Brain microvascular endothelial cell (primary cell): ENCODE data around the gene MAPRE2.

Experiments used
- DNase-seq: peaks from one replicate; pipeline ENCODE4 v3.0.0-alpha.2; 2020
- H3K27ac ChIP-seq: fragments of 250-450 bp; sonication (Bioruptor Pico); 2 replicates; pipeline ENCODE4 v1.5.1; 2020; ENCODE audit warnings: mild to moderate bottlenecking, moderate library complexity
- H3K27me3 ChIP-seq: fragments of 250-450 bp; sonication (Bioruptor Pico); replicated peaks from 2 replicates; pipeline ENCODE4 v1.5.1; 2020; ENCODE audit warnings: mild to moderate bottlenecking
- H3K36me3 ChIP-seq: fragments of 250-450 bp; sonication (Bioruptor Pico); replicated peaks from 2 replicates; pipeline ENCODE4 v1.5.1; 2020; ENCODE audit warnings: mild to moderate bottlenecking
- H3K4me3 ChIP-seq: 2 replicates; pipeline ENCODE4 v1.5.1; 2011; ENCODE audit warnings: low read depth, mild to moderate bottlenecking, control low read depth, low read length, moderate library complexity
- CTCF ChIP-seq: IDR thresholded peaks from 2 replicates; pipeline ENCODE4 v1.5.1; 2011; ENCODE audit warnings: low read depth, mild to moderate bottlenecking, moderate library complexity, low read length, control low read depth, inconsistent platforms; ENCODE audit errors: missing control alignments
- in situ Hi-C: cut with HindIII; loops from 2 replicates; pipeline ENCODE4 v1.10.0; 2017; ENCODE audit warnings: low sequenced_read_pairs, low pct_ligation_motif_present

MAPRE2 gene

GRCh38 chr18:34999756-35000289 is 41.4 kb upstream of the MAPRE2 start:
- no peak for DNase-seq
- Histone ChIP-seq H3K27ac (no peak overlapping the region), H3K27me3 (no peaks in the 10 kb centered on the region), H3K36me3 (no peaks in the 10 kb centered on the region), H3K4me3 (no peak overlapping the region)
- in situ Hi-C loops: no loop called here
- no peak for TF ChIP-seq CTCF

- DNase-seq: no peak
- TF ChIP-seq CTCF: no peak
- in situ Hi-C loops: no loop called here
- Histone ChIP-seq H3K36me3 (no peaks in the 10 kb centered on the region), H3K27ac (no peak overlapping the region), H3K27me3 (no peaks in the 10 kb centered on the region), H3K4me3 (no peak overlapping the region)
These were observed 40.8 kb upstream of the MAPRE2 start for GRCh38 chr18:35000457-35000856.

GRCh38 chr18:35002120-35002519 is 39.1 kb upstream of the MAPRE2 start:
- Histone ChIP-seq H3K36me3 (no peaks in the 10 kb centered on the region), H3K27me3 (no peaks in the 10 kb centered on the region), H3K27ac (no peak overlapping the region), H3K4me3 (no peak overlapping the region)
- in situ Hi-C loops: no loop called here
- DNase-seq: no peak
- TF ChIP-seq CTCF: no peak

- no peaks in the 10 kb centered on the region for H3K27me3 ChIP-seq
- TF ChIP-seq CTCF: peak; percentile 57
- H3K4me3 ChIP-seq: no peak overlapping the region
- H3K36me3 ChIP-seq: no peaks in the 10 kb centered on the region
- DNase-seq: peak; percentile 63
- in situ Hi-C loops: no loop called here
- H3K27ac ChIP-seq: no peak overlapping the region
These were observed 35.1 kb upstream of the MAPRE2 start for GRCh38 chr18:35005963-35006577.

GRCh38 chr18:35010156-35010555 is 31.1 kb upstream of the MAPRE2 start:
- H3K27me3 ChIP-seq: no peaks in the 10 kb centered on the region
- in situ Hi-C loops: no loop called here
- no peak for TF ChIP-seq CTCF
- no peak overlapping the region for H3K27ac ChIP-seq
- no peak for DNase-seq
- H3K4me3 ChIP-seq: no peak overlapping the region
- H3K36me3 ChIP-seq: no peaks in the 10 kb centered on the region

- in situ Hi-C loops: no loop called here
- DNase-seq: no peak
- no peaks in the 10 kb centered on the region for H3K36me3 ChIP-seq
- no peak overlapping the region for H3K27ac ChIP-seq
- TF ChIP-seq CTCF: no peak
- H3K27me3 ChIP-seq: no peaks in the 10 kb centered on the region
- no peak overlapping the region for H3K4me3 ChIP-seq
These were observed 30.2 kb upstream of the MAPRE2 start for GRCh38 chr18:35010993-35011392.
